Stimulated activated CD4-positive, alpha-beta T cell treated with anti-CD3 and anti-CD28 coated beads, Interleukin-2, amount 100 ng/mL, for 48 hours (primary cell): ENCODE results near the gene BPIFB1.
A peak's percentile ranks its signal among the peaks of the same experiment; 100 is the strongest.

Source experiments
- DNase-seq, 2 donors: peaks; one replicate each; pipeline ENCODE4 v3.0.0-alpha.2; 2020

BPIFB1 gene

DNA sequence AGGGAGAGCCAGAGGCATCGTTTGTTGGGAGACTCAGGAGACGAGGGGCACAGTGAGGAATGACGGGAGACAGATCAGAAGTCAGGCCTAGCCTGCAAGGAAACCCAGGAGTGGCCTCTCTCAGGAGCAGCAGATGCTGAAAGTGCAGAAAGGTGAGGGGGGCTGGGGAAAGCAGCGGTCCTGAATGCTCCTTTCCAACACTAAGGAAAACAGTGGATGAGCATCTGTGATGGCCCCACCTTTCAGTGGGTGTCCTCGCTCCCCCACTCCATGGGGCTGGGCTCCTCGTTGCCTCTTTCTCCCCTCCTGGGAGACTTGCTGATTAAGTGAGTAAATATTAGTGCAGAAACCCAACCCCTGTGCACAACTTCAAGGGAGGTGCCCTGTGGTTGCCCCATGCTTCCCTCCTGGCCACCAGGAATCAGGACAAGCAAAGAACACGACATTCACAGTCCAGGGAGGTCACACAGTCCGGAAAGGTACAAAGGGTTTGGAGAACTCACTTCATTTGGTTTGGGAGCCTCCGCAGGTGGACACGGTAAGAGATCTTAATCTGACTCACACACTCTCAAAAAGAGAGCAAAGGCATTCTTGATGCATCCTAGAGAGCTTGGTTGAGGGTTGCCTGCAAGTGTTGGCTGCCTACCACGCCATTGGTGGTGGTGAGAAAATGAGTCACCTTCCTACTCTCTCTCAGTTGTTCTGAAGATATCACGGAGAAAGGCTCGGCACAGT is 9.7 kb upstream of the BPIFB1 start:
- DNase-seq = no peak

DNA sequence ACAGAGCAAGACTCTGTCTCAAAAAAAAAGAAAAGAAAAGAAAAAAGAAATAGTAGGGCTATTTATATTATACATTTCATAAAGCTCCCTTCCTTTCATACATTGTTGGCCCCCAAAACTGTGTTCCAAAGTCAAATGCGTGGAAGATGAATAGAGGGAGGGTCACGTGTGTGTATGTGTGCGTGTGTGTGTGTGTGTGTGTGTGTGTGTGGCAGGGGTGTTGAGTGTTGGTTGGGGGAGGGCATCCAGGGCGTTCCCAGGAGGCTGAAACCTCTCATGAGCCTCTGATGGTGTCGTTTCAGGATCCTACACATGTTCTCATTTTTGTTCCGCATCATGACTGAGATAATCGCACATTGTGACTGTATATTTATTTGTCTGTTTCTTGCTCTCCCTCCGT is 7.8 kb upstream of the BPIFB1 start:
- no peak for DNase-seq

DNA sequence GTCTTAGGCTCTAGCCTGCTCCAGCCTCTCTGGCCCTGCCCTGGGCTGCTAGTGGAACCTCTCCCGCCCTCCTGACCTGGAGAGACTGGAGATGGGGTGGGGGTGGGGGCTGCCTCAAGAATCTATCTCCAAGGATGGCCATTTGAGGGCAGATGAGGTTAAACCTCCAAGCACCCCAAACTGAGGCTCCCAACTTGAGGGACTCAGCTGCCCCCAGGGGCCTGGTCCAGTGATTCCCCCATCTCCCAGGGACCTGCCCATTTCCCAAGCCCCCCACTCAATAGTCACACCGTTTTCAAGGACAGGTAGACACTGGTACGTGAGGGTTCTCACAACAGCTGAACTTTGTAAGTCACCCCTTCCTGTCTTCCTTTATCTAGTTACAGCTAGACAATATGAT is 7.1 kb upstream of the BPIFB1 start:
- no peak for DNase-seq

DNA sequence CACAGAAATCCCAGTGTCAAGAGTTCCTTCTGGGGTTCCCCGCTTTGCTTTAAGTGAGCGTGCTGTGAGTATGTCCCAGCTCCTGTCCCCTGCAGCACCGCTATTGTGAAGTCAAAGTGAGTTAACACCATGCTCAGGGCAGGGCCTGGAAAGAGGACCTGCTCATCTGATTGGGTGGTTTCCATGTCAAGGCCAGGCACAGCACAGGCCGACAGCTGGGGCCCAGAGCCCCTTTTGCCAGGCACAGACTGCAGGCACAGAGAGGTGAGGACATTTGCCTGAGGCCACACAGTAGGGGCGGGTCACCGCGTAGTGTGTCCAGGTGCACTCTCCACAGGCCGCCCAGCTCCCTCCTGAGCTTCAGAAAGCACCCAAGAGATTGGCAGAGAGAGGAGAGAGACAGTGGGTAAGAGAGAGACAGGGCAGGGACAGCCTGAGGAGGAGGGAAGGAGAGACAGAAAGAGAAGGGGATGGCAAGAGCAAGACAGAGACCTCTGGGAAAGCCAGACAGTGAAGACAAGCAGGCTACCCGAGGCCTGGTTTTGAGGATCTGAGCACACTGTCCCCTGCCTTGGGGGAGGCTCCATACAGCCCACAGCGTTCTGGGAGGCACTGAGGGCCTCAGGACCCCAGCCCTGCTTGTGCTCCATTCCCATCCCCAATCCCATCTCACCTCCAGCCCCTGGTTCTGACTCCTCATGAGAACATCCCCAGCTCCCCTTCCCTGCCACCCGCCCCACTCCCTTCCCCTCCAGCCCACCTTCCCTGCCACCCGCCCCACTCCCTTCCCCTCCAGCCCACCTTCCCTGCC is 6.5 kb upstream of the BPIFB1 start:
- DNase-seq = no peak

DNA sequence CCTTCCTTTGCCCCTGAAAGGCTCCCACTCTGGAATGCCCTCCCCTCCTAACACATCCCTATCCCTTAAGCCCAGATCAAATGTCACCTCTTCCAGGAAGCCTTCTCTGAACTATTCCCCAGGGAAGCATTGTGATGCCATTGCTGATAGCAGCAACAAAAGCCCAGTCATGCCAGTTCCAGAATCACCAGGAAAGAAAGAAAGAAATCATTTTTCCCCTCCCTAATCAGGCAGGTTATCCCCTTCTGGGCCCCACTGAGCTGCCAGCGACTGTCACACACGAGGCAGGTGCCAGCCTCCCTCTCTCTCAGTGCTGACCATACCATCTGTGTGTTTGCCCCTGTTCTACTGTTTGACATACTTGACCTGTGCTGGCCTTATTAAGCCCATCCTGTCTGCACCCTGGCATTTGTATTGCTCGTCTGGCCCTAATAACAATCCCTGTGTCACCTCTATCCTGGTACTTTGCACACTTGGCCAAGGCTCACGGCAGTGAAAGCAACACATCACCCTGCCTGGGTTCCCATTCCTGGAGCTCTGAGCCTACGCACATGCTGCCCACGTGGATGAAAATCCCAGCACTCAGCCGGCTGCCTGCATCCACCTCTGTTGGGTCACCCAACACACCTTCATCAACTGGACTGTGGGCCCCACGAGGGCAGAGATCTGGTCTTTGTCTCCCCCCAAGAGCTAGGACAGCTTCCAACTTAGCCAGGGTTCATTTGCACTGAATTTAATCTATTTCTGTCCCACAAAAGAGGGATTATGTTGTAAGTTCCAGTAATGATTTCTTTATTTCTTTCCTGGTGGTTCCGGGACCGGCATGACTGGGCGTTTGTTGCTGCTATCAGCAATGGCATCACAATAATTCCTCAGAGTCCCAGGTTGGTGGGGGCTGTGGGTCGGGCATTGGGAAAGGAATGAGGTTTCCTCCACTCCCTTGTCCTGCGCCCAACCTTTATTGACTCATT is 5.3 kb upstream of the BPIFB1 start:
- DNase-seq = no peak

DNA sequence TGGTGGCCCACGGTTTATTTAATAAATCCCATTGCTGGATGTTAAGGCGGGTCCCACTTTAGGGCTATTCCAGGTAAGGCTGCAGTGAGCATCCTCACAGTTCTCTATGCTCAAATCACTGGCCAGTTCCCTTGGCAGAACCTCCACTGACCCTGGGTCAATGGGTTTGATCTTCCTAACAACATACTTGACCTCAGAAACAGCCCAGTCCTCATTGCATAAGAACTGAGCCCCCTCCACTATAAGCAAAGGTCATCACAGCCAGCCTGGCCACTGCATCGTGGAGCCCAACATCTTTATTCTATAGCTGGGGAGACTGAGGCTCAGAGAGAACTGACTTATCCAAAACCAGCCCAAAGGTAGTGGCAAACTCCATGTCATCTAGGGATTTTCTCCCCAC is 4.3 kb upstream of the BPIFB1 start:
- DNase-seq = no peak

DNA sequence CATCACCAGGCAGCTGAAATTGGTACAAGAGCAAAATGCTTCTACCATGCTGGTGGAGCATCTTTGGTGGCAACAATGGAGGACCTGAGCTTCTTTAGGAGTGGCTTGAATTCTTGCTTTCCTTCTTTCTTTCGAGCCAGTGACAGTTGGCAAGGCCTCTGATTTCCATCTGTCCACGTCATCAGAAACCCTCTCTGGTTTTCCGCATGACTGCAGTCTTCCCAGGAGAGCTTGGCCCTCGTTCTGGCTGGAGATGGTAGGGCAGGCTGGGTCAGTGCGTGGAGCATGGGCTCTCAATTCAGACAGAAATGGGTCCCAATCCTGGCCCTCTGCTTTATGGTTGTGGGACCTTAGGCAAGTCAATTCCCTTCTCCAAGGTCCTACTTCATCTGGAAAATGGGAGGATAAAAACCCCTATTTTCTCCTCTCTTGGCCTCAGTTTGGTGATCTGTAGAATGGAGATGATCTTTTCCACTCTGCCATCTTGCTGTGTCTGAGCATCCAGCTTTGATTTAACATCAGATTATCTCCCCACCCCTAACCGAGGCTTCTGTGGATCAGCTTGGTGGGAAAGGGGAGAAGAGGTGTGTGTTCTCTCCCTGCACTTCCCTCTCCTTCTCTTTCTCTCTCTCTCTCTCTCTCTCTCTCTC is 3.6 kb upstream of the BPIFB1 start:
- DNase-seq = no peak

DNA sequence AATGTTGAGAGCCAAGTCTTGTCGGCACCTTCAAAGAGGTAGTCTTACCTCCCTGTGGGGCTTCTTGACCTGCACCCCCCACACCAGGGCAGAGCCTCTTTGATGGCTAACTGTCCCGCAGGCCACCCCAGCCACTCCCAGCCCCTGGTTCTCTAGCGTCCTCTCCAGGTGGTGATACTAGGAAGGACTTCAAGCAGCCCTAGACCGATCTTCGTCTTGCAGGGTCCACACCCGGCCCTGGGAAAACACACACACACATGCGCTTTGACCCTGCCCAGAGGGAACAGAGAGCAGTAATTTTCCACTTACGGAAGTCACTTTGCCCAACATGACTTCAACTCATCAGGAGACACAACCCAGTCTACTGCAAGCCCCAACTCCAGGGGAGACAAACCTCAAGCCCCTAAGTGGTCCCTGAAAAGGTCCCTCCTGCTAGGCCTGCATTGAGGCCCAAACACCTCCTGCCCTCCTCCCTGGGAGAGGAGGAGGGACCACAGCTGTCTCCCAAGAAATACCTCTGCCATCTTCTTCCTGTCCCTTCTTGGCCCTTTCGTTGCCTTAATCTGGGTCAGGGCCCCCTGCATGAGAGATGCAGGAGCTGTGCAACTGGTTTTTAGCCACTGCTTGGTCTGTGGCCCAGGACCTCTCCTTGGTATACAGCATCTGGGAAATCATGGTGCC is 2.9 kb upstream of the BPIFB1 start:
- no peak for DNase-seq

DNA sequence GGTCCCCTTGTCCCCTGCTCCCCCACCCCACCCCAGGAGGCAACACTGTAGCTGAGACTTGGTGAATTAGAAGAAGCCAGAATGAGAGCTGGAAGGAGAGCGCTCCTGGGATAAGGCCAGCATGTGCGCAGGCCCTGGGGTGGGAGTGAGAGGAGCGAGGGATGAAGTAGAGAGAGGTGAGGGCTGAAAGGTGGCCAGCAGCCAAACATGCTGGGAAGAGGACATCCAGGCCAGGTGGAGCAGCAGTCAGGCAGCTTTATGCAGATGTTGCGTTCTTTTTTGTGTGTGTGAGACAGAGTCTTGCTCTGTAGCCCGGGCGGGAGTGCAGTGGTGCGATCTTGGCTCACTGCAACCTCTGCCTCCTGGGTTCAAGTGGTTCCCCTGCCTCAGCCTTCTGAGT is 2.2 kb upstream of the BPIFB1 start:
- no peak for DNase-seq

DNA sequence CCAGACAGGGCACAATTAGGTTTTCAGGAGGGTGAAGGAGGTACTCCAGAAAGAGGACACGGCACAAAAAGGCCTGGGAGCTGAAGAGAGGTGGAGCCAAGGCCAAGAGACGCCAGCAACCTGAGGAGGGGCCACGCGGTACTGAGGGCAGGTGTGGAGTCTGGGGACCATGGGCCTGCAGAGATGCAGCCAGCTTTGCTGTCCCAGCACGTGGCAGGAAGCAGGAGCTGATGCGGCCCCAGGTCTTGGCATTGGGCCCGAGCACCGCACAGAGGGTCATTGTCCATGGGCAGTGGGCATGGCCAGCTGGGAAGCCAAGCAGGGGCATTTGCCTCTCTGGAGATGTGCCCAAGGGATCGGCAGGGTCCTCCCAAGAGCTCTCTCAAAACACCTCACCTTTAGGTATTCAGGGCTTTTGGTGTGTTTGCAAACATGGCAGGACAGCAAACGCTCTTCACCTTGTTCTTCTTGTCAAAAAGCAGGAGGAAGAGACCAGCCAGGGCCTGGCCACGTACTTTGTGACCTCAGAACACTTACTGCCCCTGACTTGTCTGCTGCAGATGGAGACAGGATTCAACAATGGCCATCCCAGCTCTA is 1.4 kb upstream of the BPIFB1 start:
- no peak for DNase-seq

DNA sequence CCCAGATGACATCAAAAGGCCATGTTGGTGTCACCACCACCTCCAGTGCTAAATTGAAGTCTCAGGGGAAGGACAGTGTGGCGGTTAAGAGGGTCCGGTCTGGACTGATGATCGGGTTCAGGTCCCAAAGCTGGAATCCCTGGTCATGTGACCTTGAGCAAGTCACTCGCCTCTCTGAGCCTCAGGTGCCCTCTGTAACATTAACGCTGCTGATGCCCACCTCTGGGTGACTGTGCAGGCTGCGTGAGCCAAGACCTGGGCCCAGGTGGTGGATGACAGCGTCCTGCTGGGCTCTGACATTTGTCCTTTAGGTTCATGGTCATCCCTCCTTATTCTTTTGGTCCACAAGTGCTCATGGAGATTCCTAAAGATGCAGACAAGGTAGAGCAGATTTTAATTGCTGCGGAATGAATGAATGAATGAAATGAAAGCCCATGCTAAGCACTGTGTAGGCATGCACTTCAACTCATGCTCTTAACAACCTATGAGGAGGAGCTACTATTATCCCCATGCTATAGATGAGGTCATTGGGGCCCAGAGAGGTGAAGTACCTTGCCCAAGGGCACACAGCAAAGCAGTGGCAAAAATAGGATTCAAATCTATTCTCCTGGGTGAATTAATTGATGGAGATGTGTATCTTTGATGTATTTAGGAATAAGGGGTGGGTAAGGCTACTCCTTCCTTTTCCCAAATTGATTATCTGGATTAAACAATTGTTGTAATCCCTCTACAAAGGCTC is 649 bp upstream of the BPIFB1 start:
- no peak for DNase-seq

DNA sequence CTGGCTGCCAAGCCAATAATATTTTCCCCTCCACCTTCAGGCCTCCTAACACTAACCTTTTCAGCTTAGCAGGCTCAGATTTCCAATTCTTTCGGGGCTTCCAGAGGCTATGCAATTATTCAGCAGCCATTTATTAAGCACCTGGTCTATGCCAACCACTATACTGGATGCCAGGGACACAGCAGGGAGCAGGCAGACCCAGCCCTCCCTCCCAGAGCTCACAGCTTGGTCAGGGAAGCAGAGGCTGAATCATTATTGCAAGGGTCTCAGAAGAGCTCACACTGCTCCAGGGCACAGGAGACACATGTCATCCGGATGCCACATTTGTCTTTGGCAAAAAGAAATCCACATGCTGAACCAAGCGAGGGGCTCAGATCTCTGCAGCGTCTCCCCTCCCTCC is 1.3 kb downstream of the BPIFB1 start:
- no peak for DNase-seq

DNA sequence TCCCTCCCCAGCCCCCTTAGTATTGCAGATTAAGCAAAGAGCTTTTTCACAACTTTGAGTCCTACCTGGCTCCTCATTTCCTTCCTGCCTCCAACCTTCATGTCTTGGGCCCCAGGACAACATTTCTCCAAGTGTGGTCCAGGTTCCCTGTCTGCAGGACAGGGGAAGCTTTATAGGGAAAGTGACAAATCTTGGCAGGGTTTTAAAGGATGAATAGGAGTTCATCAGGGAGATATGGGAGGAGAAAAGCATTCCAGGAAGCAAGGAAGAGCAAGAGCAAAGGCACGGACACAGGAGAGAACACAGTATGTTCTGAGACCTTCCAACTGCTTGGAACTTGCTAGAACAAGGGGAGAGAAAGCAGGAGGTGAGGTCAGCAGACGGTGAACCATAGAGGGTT is 1.9 kb downstream of the BPIFB1 start:
- DNase-seq = no peak

DNA sequence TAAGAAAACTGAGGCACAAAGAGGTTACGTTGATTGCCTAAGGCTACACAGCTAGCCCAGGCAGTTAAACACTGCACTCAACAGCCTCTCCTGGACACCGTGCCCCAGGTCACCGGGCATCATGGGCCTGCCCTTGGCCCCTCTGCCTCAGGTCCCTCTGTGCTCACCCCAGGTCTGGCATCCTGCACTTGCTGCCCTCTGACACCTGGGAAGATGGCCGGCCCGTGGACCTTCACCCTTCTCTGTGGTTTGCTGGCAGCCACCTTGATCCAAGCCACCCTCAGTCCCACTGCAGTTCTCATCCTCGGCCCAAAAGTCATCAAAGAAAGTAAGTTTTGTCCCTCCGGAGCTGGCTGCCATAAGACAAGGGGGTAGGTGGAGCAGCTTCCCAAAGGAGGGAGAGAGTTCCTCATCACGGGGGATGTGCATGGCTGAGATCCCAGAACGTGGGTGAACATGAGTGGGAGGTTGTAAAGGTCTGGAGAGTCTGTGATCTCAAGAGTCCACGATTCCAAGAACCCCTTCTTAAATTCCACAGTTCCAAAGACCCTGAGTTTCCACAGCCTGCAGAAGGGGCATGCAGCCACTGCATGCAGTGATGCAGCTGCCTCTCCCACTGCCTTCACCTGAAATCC is 3.0 kb downstream of the BPIFB1 start:
- no peak for DNase-seq

DNA sequence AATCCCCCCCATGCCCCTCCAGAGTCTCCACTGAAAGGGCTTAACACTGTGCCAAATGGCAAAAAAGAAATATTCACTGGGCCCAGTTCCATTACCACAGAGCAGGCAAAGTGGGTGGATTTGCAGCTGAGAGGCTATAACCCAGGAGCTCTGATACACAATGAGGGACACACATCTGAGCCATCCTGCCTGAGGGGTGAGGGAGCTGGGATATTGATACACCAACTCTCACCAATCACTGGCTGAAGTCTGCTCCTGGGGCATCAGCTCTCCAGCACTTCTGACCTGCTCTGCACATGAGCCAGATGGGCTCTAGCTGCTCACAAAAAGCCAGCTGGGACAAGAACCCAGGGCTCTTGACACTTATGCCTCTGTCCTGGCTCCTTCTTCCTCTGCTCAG is 4.9 kb downstream of the BPIFB1 start:
- DNase-seq = no peak

DNA sequence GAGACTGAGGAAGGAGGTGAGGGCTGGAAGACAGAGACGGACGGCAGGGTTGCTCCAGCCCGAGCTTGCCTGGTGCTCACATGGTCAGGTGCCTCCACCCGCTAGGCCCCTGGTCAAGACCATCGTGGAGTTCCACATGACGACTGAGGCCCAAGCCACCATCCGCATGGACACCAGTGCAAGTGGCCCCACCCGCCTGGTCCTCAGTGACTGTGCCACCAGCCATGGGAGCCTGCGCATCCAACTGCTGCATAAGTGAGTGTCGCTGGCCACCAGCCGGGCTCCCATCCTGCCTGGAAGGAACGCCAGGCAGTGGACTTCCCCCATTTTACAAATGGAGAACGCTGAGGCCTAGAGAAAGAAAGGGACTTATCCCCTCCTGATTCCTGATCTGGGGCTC is 7.8 kb downstream of the BPIFB1 start:
- no peak for DNase-seq

DNA sequence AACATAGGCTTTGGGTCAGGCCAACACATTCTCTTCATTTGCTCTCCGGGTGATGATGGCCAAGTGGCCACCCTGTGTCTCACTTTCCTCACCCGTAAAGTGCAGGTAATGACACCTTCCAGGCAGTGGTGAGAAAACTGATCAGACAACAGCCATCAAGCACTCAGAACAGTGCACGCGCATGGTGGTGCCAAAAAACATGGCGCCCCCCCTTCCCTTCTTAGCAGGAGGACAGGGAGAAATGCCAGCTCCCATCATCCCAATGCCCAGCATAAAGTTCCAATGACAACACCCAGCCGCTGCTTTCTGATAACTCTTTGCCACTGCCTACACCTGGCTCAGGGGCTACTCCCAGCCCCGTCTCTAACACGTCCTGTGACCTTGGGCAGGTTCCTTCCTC is 8.4 kb downstream of the BPIFB1 start:
- DNase-seq = no peak

DNA sequence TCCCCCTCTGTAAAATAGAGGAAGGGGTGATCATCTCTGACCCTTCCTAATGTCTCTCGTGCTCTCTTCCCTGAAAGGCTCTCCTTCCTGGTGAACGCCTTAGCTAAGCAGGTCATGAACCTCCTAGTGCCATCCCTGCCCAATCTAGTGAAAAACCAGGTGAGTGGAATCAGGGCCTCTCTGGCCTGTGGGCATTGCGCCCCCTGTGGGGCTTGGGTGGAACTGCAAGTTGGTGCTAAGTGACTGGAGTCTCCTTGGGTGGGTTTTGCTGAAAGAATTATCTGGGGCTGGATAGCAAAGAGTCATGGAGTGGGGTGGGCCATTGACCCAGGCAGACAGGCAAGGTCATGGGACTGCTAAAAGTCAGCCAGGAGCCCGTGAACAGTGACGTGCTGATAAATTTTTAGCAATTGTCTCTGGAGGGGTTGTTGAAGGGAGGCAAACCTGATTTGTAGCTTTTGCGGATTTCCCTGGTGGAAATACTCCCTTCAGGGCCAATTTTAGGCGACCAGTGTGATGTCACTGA is 8.9 kb downstream of the BPIFB1 start:
- peak; percentile 74 for DNase-seq

DNA sequence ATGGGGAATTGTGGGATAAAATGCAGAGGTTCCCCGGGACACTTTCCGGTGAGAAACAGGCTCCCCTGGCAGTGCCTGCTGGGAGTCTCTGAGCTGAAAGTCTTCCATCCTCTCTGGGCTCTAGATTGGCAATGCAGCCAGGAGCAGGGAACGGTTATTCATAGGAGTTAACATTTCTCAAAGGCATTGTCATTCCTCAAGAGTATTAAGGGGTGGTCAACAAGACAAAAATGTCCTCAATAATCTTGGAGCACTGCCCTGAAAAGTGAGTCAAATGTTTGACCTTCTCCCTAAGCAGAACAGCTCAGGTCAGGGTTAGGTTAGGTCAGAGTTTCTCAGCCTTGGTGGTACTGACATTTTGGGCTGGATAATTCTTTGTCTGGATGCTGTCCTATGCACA is 13.2 kb downstream of the BPIFB1 start:
- no peak for DNase-seq

DNA sequence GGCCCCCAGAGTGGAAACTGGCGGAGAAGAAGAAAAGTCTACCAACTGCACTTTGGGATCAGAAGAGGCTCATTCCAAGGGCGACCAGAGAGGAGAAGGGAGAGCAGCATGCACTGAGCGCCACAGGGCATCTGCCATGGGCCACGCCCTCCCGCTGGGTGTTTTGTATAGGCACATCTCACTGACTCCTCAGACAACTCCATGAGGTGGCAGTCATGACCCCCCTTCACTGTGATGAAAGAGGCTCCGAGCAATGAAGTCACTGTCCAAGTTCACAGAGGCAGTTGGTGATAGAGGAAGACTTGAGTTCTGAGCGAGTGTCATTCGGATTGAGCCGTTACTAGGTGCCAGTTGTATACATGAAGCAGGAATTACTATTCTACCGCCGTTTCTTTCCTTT is 15.4 kb downstream of the BPIFB1 start:
- DNase-seq = no peak
